Measurements from ENCODE around the gene PKP1. TPM values are rescaled to one million over a fixed set of nuclear protein-coding genes. Genes with fewer than 3 reads are reported as not detected.

The PKP1 gene
- total and polyA plus RNA-seq, 2 of the 4 experiments (the other 2 are of a cell fraction), result 0.18 to 0.36 TPM

- Histone ChIP-seq H2BK15ac (ENCODE audit: low read depth, low read length) (no peak overlapping the region), H3K9ac (ENCODE audit: low read depth, low read length) (no peak overlapping the region), H4K5ac (ENCODE audit: low read depth, low read length) (no peak overlapping the region), H3K36me3 (ENCODE audit: control insufficient read depth, insufficient read depth, low read length) (no peaks in the 10 kb centered on the region), H4K20me1 (ENCODE audit: insufficient read depth, low read length) (no peaks in the 10 kb centered on the region), H3K79me1 (ENCODE audit: low read depth in 1 of 2, low read length in 2 of 2) (no peaks in the 10 kb centered on the region), H3K9me1 (ENCODE audit: insufficient read depth, low read length) (no peaks in the 10 kb centered on the region), H3K18ac (ENCODE audit: low read depth, low read length) (no peak overlapping the region), H2BK120ac (ENCODE audit: low read depth, low read length) (no peak overlapping the region), H2BK20ac (ENCODE audit: low read depth, low read length) (no peak overlapping the region), H4K8ac (ENCODE audit: low read depth in 2 of 2, low read length in 2 of 2) (no peak overlapping the region), H3K4me1 (ENCODE audit: control insufficient read depth, insufficient read depth, low read length) (no peaks in the 10 kb centered on the region), H3K14ac (replicated peaks; ENCODE audit: low read depth, low read length) (no peak overlapping the region), H3K4me3 (ENCODE audit: insufficient read depth, low read depth, low read length) (no peak overlapping the region), H2AK5ac (ENCODE audit: low read depth, low read length) (no peak overlapping the region), H3K4me2 (ENCODE audit: low read depth, low read length) (no peak overlapping the region), H2AK9ac (replicated peaks; ENCODE audit: low read depth, low read length, poor library complexity) (no peak overlapping the region), H4K91ac (ENCODE audit: insufficient read depth, low read depth, low read length) (no peak overlapping the region), H3K9me3 (ENCODE audit: control insufficient read depth, insufficient read depth, low read length) (peaks cover 6% of the 10 kb centered on the region; the same call in 1 of the 2 replicates), H2AFZ (replicated peaks; ENCODE audit: low read length, poor library complexity) (no peak overlapping the region), H3K4ac (ENCODE audit: low read depth, low read length) (no peak overlapping the region), H3K56ac (ENCODE audit: extremely low read depth, insufficient read depth, low read length) (no peak overlapping the region), H3K27me3 (ENCODE audit: control insufficient read depth, insufficient read depth, low read length) (peaks cover 51% of the 10 kb centered on the region), H3K23ac (ENCODE audit: low read depth, low read length) (no peak overlapping the region), H3K27ac (ENCODE audit: insufficient read depth, low read length) (no peak overlapping the region), H2BK5ac (ENCODE audit: low read depth, low read length, poor library complexity, severe bottlenecking) (no peak overlapping the region)
- intact Hi-C loops (cut with micrococcal nuclease) (no loop called here), in situ Hi-C loops (cut with MboI; ENCODE audit: low sequenced_read_pairs) (no loop called here), dilution Hi-C loops (cut with HindIII; ENCODE audit: low sequenced_read_pairs, unreplicated experiment) (no loop called here)
- WGBS, 2 experiments (ENCODE audit: extremely low coverage in 2 of 2, insufficient read length in 1 of 2), result 60% methylated on average over 1 of the region's 9 CpGs; no CpG with 5 or more reads in 1 of the 2 experiments
- DNase-seq (no peak), ATAC-seq (ENCODE audit: low read depth) (no peak)
- TF ChIP-seq MAZ (IDR thresholded peaks at IDR 0.05; ENCODE audit: borderline replicate concordance, low read depth, low read length), result no peak
- TF ChIP-seq CEBPB (IDR thresholded peaks at IDR 0.05; ENCODE audit: low read depth, low read length), result no peak
- no peak for TF ChIP-seq RAD21 (IDR thresholded peaks at IDR 0.05; ENCODE audit: low read length)
- no peak for TF ChIP-seq BHLHE40 (IDR thresholded peaks at IDR 0.05; ENCODE audit: low read depth, low read length)
- no peak for TF ChIP-seq ELK1 (IDR thresholded peaks at IDR 0.05; ENCODE audit: borderline replicate concordance, low read depth, low read length)
- TF ChIP-seq MXI1 (IDR thresholded peaks at IDR 0.05; ENCODE audit: borderline replicate concordance, low read depth, low read length), result no peak
- no peak for TF ChIP-seq RFX5 (IDR thresholded peaks at IDR 0.05; ENCODE audit: low read depth, low read length)
- TF ChIP-seq SMC3 (IDR thresholded peaks at IDR 0.05; ENCODE audit: low read depth, low read length), result no peak
- TF ChIP-seq RCOR1 (IDR thresholded peaks at IDR 0.05; ENCODE audit: insufficient replicate concordance, low read length), result no peak
- no peak for TF ChIP-seq FOS (IDR thresholded peaks at IDR 0.05; ENCODE audit: low read depth, low read length)
- TF ChIP-seq POLR2A (IDR thresholded peaks at IDR 0.05; ENCODE audit: low read depth, low read length), result no peak
- TF ChIP-seq NFE2L2 (IDR thresholded peaks at IDR 0.05; ENCODE audit: low read depth, low read length), result no peak
- no peak for TF ChIP-seq MAFK (IDR thresholded peaks at IDR 0.05; ENCODE audit: low read depth, low read length)
- TF ChIP-seq, protein P1, sequence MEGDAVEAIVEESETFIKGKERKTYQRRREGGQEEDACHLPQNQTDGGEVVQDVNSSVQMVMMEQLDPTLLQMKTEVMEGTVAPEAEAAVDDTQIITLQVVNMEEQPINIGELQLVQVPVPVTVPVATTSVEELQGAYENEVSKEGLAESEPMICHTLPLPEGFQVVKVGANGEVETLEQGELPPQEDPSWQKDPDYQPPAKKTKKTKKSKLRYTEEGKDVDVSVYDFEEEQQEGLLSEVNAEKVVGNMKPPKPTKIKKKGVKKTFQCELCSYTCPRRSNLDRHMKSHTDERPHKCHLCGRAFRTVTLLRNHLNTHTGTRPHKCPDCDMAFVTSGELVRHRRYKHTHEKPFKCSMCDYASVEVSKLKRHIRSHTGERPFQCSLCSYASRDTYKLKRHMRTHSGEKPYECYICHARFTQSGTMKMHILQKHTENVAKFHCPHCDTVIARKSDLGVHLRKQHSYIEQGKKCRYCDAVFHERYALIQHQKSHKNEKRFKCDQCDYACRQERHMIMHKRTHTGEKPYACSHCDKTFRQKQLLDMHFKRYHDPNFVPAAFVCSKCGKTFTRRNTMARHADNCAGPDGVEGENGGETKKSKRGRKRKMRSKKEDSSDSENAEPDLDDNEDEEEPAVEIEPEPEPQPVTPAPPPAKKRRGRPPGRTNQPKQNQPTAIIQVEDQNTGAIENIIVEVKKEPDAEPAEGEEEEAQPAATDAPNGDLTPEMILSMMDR (conservative IDR thresholded peaks at IDR 0.05; ENCODE audit: low read depth, low read length), result no peak
- no peak for TF ChIP-seq USF2 (IDR thresholded peaks at IDR 0.05; ENCODE audit: low read depth, low read length)
- no peak for TF ChIP-seq CHD1 (IDR thresholded peaks at IDR 0.05; ENCODE audit: low read depth, low read length)
- no TSS peak for BruUV-seq (replicated peaks)
- POLR2A ChIA-PET (ENCODE audit: unreplicated experiment), result no interaction called here
- CTCF ChIA-PET, result no interaction called here
Observed at GRCh38 chr1:201336711-201337450, 53.6 kb downstream of the PKP1 start.

Measured in IMR-90 (cell line).